GM11168 (cell line): ENCODE data around the gene IARS1.

Source experiments
- in situ Hi-C: fragments of 300-500 bp; cut with MboI; formaldehyde crosslinking; loops from one replicate; pipeline ENCODE4 v1.12.0; 2022; ENCODE audit warnings: low sequenced_read_pairs; ENCODE audit not compliant: unreplicated experiment

The IARS1 gene

DNA sequence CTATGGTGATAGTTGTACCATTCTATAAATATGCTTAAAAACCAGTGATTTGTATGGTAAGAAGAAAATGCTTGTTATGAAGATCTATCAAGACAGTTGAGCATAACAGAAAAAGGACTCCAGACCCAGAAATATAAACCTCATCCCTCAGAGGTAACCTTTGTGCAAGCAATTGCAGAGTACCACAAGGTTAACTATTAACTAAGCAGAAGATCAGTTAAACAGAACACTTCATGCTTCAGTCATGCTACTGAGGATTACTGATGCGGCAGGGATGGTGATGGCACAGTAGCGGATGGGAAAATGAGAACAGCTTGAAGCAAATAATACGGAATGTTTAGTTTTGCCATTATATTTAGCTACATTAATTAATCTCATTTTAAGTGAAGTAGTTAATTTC, 45.5 kb downstream of the IARS1 start:
- in situ Hi-C loops, result no loop called here

DNA sequence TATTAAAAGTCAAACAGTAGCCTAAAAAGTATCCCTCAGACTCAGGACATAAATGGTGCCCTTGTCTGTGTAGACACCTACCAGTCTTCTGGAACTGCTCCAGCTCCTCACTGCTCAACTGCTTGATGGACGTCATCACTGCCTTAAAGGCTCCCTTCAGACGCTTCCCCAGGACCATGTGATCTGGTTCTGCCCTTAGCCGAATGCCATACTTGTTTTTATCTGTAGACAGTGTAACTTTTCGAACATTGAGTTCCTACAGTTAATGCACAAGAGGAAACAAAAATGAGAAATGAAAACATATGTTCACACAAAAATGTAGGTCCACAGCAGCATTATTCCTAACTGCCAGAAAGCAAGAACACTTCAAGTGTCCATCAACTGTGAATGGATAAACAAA, 46.2 kb downstream of the IARS1 start:
- in situ Hi-C loops, result no loop called here

- in situ Hi-C loops, result no loop called here
Observed at GRCh38 chr9:92245005-92245797, 48.3 kb downstream of the IARS1 start.
